Fibroblast of the aortic adventitia (primary cell): ENCODE measurements around the gene TMEM273. TPM values are rescaled to one million over a fixed set of nuclear protein-coding genes. Genes with fewer than 3 reads are reported as not detected.

Experiments
- DNase-seq: peaks from one replicate; pipeline ENCODE4 v3.0.0-alpha.2; 2010; ENCODE audit warnings: low read depth
- H3K4me3 ChIP-seq: 2 replicates; pipeline ENCODE4 v1.5.1; 2011; ENCODE audit warnings: low read depth, mild to moderate bottlenecking, control low read depth, low read length, moderate library complexity
- CTCF ChIP-seq: IDR thresholded peaks from 2 replicates; pipeline ENCODE4 v1.5.1; 2011; ENCODE audit warnings: mild to moderate bottlenecking, low read length, control low read depth, inconsistent platforms; ENCODE audit not compliant: insufficient read depth
- total RNA-seq: library from RNA; depleted of rRNA; stranded (reverse); fragments of >200 nt; gene quantifications from 2 replicates; pipeline ENCODE4 v1.2.3, GENCODE V29; 2012; ENCODE audit warnings: low replicate concordance

The TMEM273 gene
- total RNA-seq, 1 donor = not detected

- H3K4me3 ChIP-seq = no peak overlapping the region
- DNase-seq = no peak
- no peak for TF ChIP-seq CTCF
Observed at GRCh38 chr10:49165259-49165658, 22.9 kb downstream of the TMEM273 start.

- DNase-seq = peak; percentile 44
- no peak overlapping the region for H3K4me3 ChIP-seq
- peak; percentile 84 for TF ChIP-seq CTCF
Observed at GRCh38 chr10:49164559-49165188, 23.5 kb downstream of the TMEM273 start.

- peak; percentile 57 for DNase-seq
- no peak overlapping the region for H3K4me3 ChIP-seq
- TF ChIP-seq CTCF = no peak
Observed at GRCh38 chr10:49163741-49164140, 24.4 kb downstream of the TMEM273 start.

GRCh38 chr10:49162761-49163310 lies 25.4 kb downstream of the TMEM273 start:
- TF ChIP-seq CTCF = no peak
- no peak overlapping the region for H3K4me3 ChIP-seq
- DNase-seq = no peak

- no peak for TF ChIP-seq CTCF
- no peak overlapping the region for H3K4me3 ChIP-seq
- no peak for DNase-seq
Observed at GRCh38 chr10:49162063-49162462, 26.1 kb downstream of the TMEM273 start.

GRCh38 chr10:49161411-49161997 lies 26.7 kb downstream of the TMEM273 start:
- DNase-seq = peak; percentile 76
- TF ChIP-seq CTCF = peak; percentile 60
- H3K4me3 ChIP-seq = no peak overlapping the region
